ENCODE measurements around the gene LLCFC1.

DNA sequence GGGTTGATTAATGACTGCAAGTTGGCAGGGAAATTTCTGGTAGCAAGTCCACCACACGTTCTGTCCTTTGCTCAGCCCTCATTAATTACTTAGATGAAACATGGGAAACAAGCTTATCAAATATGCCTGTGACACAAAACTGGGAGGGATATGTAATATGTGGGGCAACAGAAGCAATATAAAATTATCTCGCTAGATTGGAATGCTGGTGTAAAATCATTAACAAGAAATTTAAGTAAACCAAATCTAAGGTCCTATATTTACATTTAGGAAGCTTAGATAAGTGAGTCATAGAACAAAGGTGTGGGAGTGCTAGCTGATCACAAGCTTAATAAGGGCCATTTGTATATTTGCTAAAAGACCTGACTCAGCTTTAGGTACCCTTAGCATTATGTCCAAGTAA lies 29.3 kb upstream of the LLCFC1 start:
- TF ChIP-seq EZH2 (optimal IDR thresholded peaks at IDR 0.05; ENCODE audit: low read depth, low read length) (no peak), CTCF (IDR thresholded peaks at IDR 0.05; ENCODE audit: low read length) (no peak)

All from MM.1S (cell line).